ENCODE measurements around the gene MKRN2OS.

The MKRN2OS gene

DNA sequence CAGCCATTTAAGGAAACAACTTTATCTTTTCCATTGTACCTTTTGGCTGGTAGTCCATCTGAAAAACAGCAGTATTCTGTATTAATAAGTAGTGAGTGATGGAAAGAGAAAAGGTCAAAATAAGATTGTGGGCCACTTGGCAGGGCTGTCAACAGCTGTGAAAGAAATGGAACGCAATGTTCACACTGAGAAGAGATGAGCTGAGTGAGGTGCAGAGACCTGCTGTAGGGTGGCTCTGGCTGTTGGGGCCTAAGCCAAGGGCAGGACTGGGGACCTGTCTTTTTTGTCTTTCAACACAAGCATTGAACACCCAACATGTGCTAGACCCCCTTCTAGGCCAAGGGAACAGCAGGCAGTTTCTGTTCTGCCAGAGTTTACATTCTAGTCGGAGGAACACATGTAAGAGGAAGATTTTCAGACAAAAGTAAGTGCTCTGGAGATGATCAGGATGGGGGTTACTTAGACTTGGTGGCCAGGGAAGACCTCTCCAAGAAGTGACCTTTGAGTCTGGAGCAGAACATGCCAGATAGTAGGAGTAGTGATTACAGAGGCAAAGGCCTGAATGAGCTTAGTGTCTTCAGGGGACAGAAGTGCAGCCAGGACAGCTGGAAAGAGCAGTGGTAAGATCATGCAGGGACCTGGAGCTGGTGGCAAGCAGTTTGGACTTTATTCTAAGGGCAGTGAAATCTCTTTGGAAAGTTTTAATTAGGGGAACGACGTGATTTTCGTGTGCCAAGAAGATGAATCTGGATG lies 31.4 kb downstream of the MKRN2OS start:
- DNase-seq (ENCODE audit: low read depth in 1 of 2, low spot score in 1 of 2) = no peak

DNA sequence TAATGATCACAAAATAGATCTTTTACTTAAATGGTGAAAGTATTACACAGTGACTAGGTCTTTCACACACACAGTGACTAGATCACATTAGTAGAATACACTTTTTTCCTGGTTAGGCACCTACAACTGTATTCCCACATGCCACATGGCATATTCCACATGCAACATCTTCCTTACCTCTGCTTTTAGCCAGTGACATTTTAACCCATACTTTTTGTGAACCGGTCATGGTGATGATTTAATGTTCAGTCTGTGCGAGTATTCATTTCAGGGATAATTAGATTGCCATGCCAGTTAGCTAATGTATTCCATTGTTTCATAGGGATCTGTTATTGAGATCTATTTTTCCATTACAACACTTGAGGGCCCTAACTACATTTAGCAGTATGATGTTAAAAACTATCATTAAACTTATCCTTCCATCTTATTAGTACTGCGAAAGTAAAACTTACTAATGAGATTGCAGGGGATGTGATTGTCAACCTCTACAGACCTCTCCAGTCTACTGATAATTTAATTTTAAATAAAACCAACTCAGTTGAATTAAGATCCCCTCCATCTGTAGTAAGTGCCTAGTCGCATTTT lies 32.7 kb downstream of the MKRN2OS start:
- DNase-seq (ENCODE audit: low read depth in 1 of 2, low spot score in 1 of 2) = no peak

DNA sequence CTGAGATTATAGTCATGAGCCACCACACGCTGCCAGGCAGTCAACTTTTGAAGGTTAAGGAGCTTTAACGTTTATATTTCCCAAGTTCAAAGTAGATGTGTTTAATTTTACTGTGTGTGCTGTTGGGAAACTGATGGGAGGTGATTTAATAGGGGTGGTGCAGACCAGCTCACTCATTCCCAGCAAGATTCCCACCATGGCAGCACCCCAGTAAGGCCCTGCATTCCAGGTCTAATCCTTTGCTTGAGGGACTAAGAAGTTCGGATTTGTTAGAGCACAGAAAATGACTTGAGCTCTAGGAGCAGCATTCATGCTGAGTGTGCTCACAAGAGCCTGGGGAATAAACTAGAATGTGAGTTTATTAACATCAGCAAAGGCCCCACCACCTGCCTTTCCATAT lies 35.8 kb downstream of the MKRN2OS start:
- DNase-seq (ENCODE audit: low read depth in 1 of 2, low spot score in 1 of 2) = no peak

DNA sequence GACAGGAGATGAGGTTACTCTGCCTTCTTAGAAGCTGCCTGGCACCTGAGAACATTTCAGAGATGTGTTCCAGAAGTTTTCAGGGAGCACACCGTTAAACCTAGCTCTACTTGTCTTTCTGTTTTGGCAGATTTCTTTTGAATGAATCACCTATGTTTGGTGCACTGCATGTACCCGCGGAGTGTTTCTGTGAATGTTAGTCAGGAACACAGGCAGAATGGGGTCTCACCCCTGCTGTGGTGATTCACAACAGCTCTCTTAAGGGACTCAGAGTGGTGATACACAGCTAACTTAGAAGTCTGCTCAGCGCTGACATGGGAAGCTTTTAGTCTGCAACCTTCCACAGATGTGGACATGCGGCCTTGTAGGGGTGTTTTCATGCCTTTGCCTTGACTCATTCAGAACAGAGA lies 37.0 kb downstream of the MKRN2OS start:
- DNase-seq (ENCODE audit: low read depth in 1 of 2, low spot score in 1 of 2) = no peak

DNA sequence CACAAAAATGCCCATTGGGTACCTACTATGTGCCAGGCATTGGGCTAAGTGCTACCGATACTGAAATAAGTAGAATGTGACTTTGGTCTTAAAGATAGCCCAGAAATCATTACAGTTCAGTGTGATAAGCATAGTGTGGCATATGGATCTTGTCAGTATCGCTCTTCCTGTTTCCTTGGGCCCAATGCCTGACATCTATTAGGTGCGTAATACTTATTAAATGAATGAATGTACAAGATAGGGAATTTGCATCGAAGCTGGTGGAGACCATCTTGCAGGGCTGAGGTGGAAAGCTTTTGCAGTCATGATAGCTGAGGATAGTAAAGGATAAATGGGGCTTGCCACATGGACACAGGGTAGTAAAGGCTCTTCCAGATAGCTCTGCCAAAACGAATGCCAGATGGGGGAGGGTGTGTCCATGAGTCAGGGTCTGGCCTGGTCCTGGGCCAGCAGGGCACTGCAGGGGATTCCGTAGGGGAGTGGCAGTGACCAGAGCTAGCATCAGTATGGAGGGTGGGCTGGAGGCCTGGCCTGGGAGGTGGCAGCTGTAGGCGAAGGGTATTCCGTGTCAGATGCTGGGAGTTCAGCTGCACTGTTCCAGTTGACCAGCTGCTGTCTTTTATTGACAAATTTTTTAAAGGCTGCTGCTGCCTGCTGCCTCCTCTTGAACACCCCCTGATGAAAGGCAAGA lies 37.6 kb downstream of the MKRN2OS start:
- no peak for DNase-seq (ENCODE audit: low read depth in 1 of 2, low spot score in 1 of 2)

DNA sequence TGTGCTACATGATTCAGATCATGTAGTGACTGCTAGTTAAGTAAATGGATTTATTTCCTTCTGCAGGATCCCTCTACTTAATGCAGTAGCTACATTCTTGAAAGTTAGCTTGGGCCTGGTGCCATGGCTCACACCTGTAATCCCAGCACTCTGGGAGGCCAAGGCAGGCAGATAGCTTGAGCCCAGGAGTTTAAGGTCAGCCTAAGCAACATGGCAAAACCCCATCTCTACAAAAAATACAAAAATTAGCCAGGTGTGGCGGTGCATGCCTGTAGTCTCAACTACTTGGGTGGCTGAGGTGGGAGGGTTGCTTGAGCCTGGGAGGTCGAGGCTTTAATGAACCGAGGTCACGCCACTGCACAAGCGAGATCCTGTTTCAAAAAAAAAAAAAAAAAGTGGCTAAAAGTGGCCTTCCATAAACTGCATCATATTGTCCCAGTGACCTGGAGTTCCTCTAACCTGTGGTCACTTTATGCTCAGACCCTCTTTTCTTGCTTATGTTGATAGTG lies 39.0 kb downstream of the MKRN2OS start:
- DNase-seq (ENCODE audit: low read depth in 1 of 2, low spot score in 1 of 2) = no peak

DNA sequence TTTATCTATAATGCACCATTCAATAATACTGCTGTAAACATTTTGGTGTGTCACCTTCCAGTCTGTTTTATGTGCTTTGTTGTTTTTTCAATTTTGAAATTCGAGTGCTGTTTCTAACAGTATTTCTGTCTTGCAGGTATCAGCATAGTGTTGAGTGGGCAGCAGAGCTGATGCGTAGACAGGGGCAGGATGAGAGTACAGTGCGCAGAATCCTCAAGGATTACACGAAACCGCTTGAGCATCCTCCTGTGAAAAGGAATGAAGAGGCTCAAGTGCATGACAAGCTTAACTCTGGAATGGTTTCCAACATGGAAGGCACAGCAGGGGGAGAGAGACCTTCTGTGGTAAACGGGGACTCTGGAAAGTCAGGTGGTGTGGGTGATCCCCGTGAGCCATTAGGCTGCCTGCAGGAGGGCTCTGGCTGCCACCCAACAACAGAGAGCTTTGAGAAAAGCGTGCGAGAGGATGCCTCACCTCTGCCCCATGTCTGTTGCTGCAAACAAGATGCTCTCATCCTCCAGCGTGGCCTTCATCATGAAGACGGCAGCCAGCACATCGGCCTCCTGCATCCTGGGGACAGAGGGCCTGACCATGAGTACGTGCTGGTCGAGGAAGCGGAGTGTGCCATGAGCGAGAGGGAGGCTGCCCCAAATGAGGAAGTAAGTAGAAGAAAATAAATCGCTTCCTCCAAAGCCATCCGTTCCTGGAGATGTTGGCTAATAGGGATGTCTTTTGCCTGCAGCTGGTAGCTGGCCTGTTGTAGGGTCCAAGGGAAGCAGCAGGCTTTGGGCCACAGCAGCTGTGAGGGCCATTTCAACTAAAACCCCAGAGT lies 42.0 kb downstream of the MKRN2OS start:
- DNase-seq (ENCODE audit: low read depth in 1 of 2, low spot score in 1 of 2) = no peak

DNA sequence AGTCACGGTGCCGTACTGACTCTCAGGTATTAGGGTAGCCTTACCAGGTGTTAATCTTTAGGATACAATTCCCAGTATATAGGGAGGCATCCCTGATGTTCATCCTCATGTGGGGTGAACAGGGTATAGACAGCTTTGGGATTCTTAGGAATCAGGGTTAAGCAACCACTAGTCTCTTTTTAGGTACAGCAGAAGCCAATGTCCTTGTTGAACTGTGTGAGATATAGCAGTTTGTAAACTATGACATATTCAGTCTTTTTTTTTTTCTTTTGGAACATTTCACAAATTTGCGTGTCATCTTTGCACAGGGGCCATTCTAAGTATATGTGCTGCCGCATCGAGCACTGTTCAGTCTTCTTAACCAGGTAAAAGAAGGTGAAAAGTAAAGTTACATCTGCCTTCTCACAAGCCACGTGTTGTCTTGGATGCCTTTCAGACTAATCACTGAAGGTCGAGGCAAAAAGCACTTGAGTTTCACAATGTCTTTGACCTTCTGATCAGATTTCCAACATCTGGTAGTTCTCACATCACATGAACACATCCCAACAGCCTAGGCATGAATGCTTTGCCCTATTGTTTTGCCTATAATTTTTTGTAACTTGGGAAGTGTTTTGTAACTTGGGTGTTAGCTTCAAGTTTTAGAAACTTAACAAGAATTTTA lies 43.8 kb downstream of the MKRN2OS start:
- DNase-seq (ENCODE audit: low read depth in 1 of 2, low spot score in 1 of 2) = no peak

DNA sequence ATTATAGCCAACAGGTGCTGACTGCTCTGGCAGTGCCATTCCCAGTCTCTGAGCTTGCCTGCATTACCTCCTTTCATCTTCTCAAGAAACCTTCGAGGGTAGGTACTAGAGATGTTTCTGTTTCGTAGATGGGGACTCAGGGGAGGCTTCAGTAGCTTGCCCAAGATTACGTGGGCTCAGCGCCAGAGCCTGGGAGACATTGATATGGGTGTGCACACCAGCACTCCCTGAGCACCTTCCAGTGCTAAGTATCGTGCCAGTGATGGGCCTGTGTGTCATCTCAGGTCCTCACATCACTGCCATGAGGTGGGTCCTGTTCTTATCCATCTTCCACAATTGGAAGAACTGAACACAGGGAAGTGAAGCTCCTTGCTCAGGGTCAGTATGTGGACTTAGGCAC lies 45.8 kb downstream of the MKRN2OS start:
- DNase-seq (ENCODE audit: low read depth in 1 of 2, low spot score in 1 of 2) = no peak

DNA sequence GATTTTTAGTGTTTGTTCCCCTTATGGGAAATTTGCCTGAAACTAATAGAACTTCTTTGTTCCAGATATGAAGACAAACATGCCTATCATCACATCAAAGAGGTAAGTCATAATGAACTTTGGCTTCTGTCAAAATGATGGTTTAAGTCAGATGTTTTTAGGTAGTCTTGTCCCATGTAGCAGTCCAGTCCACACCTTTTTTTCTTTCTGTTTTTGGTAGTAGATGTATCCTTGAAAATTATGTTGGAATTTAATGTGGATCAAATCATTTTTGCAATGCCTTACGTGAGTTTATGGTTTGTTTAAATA lies 48.9 kb downstream of the MKRN2OS start:
- DNase-seq (ENCODE audit: low read depth in 1 of 2, low spot score in 1 of 2) = no peak

DNA sequence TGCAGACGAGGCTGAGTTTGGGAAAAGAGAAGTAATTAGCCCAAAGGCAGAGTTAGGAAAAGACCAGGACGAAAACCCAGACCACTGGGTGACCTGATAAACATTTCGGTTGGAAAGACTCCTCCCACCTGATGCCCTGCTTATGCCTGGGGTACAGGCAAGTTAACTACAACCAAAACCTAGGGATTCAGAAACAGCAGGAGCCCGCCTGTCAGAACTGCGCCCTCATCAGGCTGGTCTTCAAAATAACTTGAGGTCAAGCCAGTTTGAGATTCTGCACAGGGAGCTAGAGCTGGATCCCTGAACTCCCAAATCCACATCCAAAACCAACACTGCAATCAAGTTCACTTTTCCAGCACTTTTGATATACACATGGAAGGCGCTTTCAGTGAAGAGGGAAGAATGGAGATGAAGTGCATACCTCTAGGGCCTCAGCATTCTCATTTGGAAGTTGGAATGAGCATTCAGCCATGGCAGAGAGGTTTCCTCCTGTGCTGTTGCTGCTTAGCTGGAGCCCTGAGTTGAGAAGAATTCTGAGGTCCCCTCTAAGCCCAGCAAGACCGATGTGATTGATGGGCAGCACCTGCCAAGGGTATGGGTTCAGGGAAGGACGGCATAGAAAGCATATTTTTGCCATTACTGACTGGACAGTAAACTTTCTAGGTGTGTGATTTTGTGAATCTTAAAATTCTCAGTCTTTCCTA lies 49.4 kb downstream of the MKRN2OS start:
- no peak for DNase-seq (ENCODE audit: low read depth in 1 of 2, low spot score in 1 of 2)

DNA sequence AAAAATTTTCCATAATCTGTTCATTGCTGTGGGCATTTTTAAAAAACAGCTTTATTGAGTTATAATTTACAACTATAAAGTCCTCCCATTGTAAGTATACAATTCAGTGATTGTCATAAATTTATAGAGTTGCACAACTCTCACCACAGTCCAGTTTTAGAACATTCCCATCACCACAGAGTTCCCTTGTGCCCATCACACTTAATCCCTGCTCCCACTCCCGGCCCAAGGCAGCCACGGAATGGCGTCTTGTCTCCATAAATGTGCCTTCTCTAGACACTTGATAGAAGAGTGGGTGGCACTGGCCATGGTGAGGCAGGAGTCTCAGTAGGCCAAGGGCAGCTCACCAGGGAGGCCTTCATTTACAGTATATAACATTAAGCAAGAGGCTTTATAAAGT lies 54.8 kb downstream of the MKRN2OS start:
- DNase-seq (ENCODE audit: low read depth in 1 of 2, low spot score in 1 of 2) = no peak

DNA sequence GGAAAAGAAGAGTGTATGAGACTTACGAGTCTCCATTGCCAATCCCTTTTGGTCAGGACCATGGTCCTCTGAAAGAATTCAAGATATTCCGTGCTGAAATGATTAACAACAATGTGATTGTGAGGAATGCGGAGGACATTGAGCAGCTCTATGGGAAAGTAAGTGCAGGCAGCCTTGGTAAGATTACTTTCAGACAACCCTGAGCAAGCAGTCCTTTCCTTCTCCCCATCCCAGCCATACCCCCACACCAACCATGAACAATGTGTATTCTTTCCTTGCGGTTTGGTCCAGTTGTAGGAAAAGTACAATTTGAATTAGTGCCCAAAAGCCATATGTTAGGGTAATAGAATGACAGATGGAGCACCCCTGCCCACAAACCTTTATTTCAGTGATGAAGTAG lies 55.5 kb downstream of the MKRN2OS start:
- no peak for DNase-seq (ENCODE audit: low read depth in 1 of 2, low spot score in 1 of 2)
